Loucy (cell line): ENCODE measurements around the gene TSFM.
"Not testable (repeated sequence)": the region's sequence is repeated elsewhere in the genome, so short reads cannot be mapped to it uniquely, and the experiment has no call there.

Source experiments
- H2AFZ ChIP-seq: fragments of 200-600 bp; sonication (generic); 2 replicates; pipeline ENCODE4 v1.6.0; 2016; ENCODE audit warnings: antibody characterized with exemption, mild to moderate bottlenecking, low read length, moderate library complexity
- H3F3A ChIP-seq: fragments of 200-600 bp; 2 replicates; pipeline ENCODE4 v1.6.0; 2016; ENCODE audit warnings: antibody characterized with exemption, low read depth, mild to moderate bottlenecking
- H3K27me3 ChIP-seq: fragments of 200-600 bp; sonication (generic); 2 replicates; pipeline ENCODE4 v1.6.1; 2014; ENCODE audit warnings: low read length, mild to moderate bottlenecking; ENCODE audit not compliant: insufficient read depth, poor library complexity, severe bottlenecking
- H3K36me3 ChIP-seq: fragments of 200-600 bp; sonication (generic); 2 replicates; pipeline ENCODE4 v1.6.1; 2016; ENCODE audit warnings: low read length; ENCODE audit not compliant: insufficient read depth
- H3K4me1 ChIP-seq: fragments of 200-600 bp; sonication (generic); 2 replicates; pipeline ENCODE4 v1.5.1; 2014; ENCODE audit warnings: low read length, mild to moderate bottlenecking; ENCODE audit not compliant: insufficient read depth, poor library complexity, severe bottlenecking
- H3K4me2 ChIP-seq: fragments of 200-600 bp; sonication (generic); 2 replicates; pipeline ENCODE4 v1.6.0; 2014; ENCODE audit warnings: antibody characterized with exemption, low read length, low read depth, mild to moderate bottlenecking; ENCODE audit not compliant: poor library complexity, severe bottlenecking
- H3K4me3 ChIP-seq: fragments of 200-600 bp; sonication (generic); 2 replicates; pipeline ENCODE4 v1.5.1; 2014; ENCODE audit warnings: low read length, mild to moderate bottlenecking, mixed read lengths; ENCODE audit not compliant: poor library complexity, severe bottlenecking
- H3K79me2 ChIP-seq: fragments of 200-600 bp; sonication (generic); 2 replicates; pipeline ENCODE4 v1.6.1; 2014; ENCODE audit warnings: low read length; ENCODE audit not compliant: insufficient read depth
- H3K9ac ChIP-seq: fragments of 200-600 bp; sonication (generic); 2 replicates; pipeline ENCODE4 v1.6.0; 2014; ENCODE audit warnings: mild to moderate bottlenecking, low read depth, low read length, moderate library complexity; ENCODE audit not compliant: poor library complexity, severe bottlenecking
- H3K9me2 ChIP-seq: fragments of 200-600 bp; sonication (generic); replicated peaks from 2 replicates; pipeline ENCODE4 v1.6.1; 2016; ENCODE audit warnings: low read depth, low read length, mixed read lengths
- H3K9me3 ChIP-seq: fragments of 200-600 bp; sonication (generic); 2 replicates; pipeline ENCODE4 v1.6.1; 2014; ENCODE audit warnings: mild to moderate bottlenecking, antibody characterized with exemption, low read length, low read depth; ENCODE audit not compliant: insufficient read depth
- H4K20me1 ChIP-seq: fragments of 200-600 bp; sonication (generic); 2 replicates; pipeline ENCODE4 v1.6.0; 2014; ENCODE audit warnings: antibody characterized with exemption, low read length, mild to moderate bottlenecking; ENCODE audit not compliant: insufficient read depth, poor library complexity, severe bottlenecking
- EZH2phosphoT487 ChIP-seq: fragments of 200-600 bp; IDR thresholded peaks from 2 replicates; pipeline ENCODE4 v1.6.1; 2018; ENCODE audit warnings: antibody characterized with exemption, mild to moderate bottlenecking, moderate library complexity, borderline replicate concordance
- TF ChIP-seq, protein P1 (sequence below): fragments of 200-600 bp; sonication (generic); conservative IDR thresholded peaks from 2 replicates; pipeline ENCODE4 v1.5.1; 2014; ENCODE audit warnings: mild to moderate bottlenecking, antibody characterized with exemption, low read length

The TSFM gene

DNA sequence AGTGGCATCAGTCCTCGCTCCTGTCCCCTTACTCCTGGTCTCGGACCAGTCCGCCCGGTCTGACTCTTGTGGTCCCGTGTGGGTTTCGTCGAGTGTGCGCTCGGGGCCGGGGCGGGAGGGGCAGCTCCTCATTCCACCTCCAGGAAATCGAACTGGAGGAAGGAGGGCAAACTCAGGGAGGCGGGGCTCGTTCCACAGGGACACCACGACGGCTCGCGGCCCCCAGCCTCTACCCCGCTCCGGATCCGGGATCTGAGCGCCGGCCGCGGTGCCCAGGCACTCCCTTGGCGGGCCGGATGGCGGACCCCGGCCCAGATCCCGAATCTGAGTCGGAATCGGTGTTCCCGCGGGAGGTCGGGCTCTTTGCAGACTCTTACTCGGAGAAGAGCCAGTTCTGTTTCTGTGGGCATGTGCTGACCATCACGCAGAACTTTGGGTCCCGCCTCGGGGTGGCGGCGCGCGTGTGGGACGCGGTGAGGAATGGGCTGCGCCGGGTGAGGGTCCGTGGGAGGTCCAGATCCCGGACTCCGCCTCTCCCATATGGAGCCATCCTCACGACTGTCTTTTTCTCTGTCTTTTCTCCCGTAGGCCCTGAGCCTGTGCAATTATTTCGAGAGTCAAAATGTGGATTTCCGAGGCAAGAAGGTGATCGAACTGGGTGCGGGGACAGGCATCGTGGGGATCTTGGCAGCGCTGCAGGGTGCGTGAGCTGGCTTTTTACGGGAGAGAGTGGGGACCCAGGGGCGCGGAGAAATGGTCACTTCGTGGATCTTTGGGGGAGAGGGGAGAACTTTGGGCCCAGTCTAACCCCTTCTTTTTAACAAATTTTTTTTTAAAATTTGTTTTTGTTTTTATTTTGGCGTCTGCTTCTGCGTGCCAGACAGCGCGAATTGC, 9.9 kb upstream of the TSFM start, which contains the start of gene EEF1AKMT3:
Gene EEF1AKMT3 (plus strand): TSS at position 186 of the 894 bp plus-strand sequence. CDS start 111 bp downstream, at position 297.
- Histone ChIP-seq H3K4me1 (peaks cover 11% of the 10 kb centered on the region), H3K4me3 (peak within 1 kb of the TSS; percentile 80)

DNA sequence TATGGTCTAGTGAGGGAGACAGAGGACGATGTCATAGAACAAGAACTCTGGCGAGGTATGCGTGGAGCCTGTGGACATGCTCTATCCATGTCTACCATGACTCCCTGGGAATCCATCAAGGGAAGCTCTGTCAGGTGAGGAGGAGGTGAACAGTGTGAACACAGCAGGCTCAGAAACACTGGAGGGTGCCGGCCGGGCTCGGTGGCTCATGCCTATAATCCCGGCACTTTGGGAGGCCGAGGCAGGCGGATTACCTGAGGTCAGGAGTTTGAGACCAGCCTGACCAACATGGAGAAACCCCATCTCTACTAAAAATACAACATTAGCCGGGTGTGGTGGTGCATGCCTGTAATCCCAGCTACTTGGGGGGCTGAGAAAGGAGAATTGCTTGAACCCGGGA, 8.0 kb upstream of the TSFM start:
- H3K36me3 ChIP-seq, H3K9ac ChIP-seq, H4K20me1 ChIP-seq, H3K27me3 ChIP-seq, H3K9me3 ChIP-seq, H3F3A ChIP-seq, H3K9me2 ChIP-seq, H3K4me3 ChIP-seq, H2AFZ ChIP-seq, H3K4me2 ChIP-seq: not testable (repeated sequence)
- Histone ChIP-seq H3K4me1 (peaks cover 11% of the 10 kb centered on the region), H3K79me2 (peaks cover 17% of the 10 kb centered on the region)

More for the DNA sequence above, 9.9 kb upstream of the TSFM start, which contains the start of gene EEF1AKMT3:
- no peaks in the 10 kb centered on the region for H3K9me2 ChIP-seq
- H2AFZ ChIP-seq = peak within 1 kb of the TSS; percentile 80
- H3K27me3 ChIP-seq = no peaks in the 10 kb centered on the region
- no peaks in the 10 kb centered on the region for H3K36me3 ChIP-seq
- TF ChIP-seq EZH2phosphoT487 = no peak
- TF ChIP-seq, protein P1, sequence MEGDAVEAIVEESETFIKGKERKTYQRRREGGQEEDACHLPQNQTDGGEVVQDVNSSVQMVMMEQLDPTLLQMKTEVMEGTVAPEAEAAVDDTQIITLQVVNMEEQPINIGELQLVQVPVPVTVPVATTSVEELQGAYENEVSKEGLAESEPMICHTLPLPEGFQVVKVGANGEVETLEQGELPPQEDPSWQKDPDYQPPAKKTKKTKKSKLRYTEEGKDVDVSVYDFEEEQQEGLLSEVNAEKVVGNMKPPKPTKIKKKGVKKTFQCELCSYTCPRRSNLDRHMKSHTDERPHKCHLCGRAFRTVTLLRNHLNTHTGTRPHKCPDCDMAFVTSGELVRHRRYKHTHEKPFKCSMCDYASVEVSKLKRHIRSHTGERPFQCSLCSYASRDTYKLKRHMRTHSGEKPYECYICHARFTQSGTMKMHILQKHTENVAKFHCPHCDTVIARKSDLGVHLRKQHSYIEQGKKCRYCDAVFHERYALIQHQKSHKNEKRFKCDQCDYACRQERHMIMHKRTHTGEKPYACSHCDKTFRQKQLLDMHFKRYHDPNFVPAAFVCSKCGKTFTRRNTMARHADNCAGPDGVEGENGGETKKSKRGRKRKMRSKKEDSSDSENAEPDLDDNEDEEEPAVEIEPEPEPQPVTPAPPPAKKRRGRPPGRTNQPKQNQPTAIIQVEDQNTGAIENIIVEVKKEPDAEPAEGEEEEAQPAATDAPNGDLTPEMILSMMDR = no peak
- H3K9me3 ChIP-seq = no peaks in the 10 kb centered on the region
- H3K9ac ChIP-seq = peak within 1 kb of the TSS; percentile 95
- no peaks in the 10 kb centered on the region for H4K20me1 ChIP-seq
- H3F3A ChIP-seq = no peaks in the 10 kb centered on the region
- H3K4me2 ChIP-seq = peak within 1 kb of the TSS; percentile 95
- H3K79me2 ChIP-seq = peaks cover 17% of the 10 kb centered on the region

DNA sequence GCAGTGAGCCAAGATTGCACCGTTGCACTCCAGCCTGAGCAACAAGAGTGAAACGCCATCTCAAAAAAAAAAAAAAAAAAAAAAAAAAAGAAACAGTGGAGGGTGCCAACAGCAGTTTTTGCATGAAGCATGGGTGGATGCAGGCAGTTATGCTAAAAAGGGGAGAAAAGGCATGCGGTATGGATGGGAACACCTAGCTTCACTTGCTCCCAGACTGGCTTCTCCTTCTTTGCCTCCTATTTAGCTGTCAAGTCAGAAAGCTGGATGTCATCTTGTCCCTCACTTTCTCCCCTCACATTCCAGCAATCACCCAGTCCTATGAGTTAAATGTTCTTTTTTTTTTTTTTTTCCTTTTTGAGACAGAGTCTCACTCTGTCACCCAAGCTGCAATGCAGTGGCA, 7.5 kb upstream of the TSFM start:
- Histone ChIP-seq H4K20me1 (no peaks in the 10 kb centered on the region), H3K9me3 (no peaks in the 10 kb centered on the region), H3F3A (no peaks in the 10 kb centered on the region), H3K9me2 (no peaks in the 10 kb centered on the region), H3K4me3 (no peak overlapping the region), H3K4me1 (peaks cover 11% of the 10 kb centered on the region), H3K9ac (no peak overlapping the region), H3K4me2 (no peak overlapping the region), H2AFZ (no peak overlapping the region), H3K27me3 (no peaks in the 10 kb centered on the region), H3K36me3 (no peaks in the 10 kb centered on the region), H3K79me2 (peaks cover 17% of the 10 kb centered on the region)
- TF ChIP-seq, protein P1 = no peak
- TF ChIP-seq EZH2phosphoT487 = no peak
